NAMALWA (cell line): ENCODE results near the gene ODF2.

Source experiments
- DNase-seq: peaks from one replicate; pipeline ENCODE4 v3.0.0-alpha.2; 2015; ENCODE audit warnings: low spot score

The ODF2 gene

GRCh38 chr9:128528445-128529160 is 72.8 kb downstream of the ODF2 start:
- DNase-seq = no peak

DNA sequence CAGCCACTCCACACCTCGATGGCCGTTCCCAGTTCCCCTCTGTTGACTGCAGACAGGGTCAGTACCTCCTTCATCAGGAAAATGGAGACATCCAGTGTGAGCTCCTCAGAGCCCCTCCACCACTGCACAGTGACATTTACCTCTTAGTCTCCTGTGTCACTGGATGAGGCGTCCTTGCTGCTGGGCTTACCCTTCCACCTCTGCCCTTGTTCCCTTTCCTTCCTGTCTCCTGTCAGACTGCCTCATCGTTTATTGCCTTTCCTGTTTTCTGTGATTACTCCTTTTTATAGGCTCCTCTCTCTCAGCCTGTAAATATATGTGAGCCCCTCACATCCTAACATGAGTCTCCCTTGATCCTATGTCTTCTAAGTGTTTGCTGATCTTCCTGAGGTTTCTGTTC is 73.4 kb downstream of the ODF2 start:
- DNase-seq = no peak

GRCh38 chr9:128532581-128532980 is 76.8 kb downstream of the ODF2 start:
- no peak for DNase-seq

- DNase-seq = no peak
Measured at GRCh38 chr9:128540634-128541360, 85.0 kb downstream of the ODF2 start.

DNA sequence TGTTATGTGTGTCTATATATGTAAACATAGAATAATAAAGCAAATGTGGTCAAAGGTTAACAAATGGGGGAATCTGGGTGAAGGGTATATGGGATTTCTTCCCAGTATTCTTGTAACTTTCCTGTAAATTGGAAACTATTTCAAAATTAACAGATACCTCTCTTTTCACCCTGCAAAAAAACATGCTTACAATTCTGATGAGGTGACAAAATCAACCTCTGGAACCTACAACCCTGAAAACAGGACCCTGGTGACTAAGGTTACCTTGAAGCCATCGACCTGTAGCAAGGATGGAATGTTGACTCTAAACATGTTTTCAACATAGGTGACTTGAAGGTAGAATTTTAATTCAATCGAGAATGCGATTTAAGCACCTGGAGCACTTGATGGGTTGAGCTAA is 90.7 kb downstream of the ODF2 start:
- no peak for DNase-seq

DNA sequence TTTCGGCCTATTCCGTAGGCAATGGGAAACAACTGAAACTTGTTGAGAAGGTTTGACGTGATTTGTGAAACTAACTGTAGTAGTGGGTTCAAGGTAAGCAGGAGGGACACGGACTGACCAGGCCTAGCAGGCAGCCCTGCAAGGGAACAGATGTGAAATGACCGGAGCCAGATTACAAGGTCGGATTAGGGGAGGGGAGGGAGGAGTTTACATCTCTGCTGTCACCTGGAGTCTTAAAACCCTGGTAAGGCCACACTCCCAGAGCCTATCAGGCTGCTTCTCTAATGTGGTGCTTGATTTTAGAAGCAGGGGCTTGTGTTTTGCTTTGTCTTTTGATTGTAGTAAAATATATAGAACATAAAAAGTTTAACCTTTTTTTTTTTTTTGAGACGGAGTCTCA is 93.1 kb downstream of the ODF2 start:
- DNase-seq = no peak

DNA sequence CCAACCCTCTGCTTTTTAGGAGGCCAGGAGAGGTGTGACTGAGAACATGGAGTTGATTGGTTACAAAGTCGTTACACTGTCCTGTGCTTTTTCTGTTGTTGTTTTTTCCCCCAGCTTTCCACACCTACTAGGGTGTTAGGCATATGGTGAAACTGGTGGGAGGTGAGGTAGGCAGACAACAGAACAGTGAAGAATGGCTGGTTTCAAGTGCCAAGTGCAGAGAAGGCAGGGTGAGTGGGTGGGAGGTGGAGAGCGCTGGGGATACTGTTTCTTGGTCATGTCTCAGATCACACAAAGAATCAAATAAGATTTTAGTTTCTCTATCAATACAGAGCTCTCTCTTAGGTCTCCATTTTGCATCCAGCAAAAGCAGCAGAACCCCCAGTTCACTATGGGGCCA is 94.4 kb downstream of the ODF2 start:
- DNase-seq = no peak
